Fibroblast of skin of abdomen (primary cell): ENCODE data around the gene SORCS3.

Source experiments
- DNase-seq: peaks from one replicate; pipeline ENCODE4 v3.0.0-alpha.2; 2013

The SORCS3 gene

DNA sequence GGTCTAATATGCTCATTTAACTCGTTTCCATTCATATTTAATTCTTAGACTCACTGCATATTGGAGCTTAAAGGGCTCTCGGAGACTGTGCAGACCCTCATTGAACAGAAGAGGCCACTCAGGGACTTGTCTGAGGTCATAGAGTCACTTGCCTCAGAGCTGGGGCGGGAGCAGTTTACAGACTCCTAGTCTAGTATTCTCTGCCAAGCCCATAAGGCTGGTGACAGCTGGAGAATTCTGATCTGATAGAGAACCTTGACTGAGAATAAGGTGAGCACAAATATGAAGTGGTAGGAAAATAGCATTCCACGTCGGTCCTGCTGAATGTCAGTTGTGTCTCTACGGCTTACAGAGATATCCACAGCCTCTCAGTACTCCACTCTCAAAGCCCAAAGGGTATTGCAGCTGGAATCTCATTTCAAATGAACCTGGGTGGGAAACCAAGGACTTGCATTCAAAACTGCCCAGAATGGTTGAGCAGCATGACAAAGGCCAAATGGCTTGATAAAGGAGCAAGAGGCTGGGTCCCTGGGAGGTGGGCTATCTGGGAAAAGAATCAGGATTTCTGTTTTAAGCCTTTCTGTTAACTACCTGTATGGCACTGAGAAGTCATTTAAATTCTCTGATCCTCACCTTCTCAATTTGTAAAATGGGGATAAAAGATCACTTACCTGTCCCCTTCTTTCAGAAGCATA, 283.2 kb downstream of the SORCS3 start:
- DNase-seq: no peak

DNA sequence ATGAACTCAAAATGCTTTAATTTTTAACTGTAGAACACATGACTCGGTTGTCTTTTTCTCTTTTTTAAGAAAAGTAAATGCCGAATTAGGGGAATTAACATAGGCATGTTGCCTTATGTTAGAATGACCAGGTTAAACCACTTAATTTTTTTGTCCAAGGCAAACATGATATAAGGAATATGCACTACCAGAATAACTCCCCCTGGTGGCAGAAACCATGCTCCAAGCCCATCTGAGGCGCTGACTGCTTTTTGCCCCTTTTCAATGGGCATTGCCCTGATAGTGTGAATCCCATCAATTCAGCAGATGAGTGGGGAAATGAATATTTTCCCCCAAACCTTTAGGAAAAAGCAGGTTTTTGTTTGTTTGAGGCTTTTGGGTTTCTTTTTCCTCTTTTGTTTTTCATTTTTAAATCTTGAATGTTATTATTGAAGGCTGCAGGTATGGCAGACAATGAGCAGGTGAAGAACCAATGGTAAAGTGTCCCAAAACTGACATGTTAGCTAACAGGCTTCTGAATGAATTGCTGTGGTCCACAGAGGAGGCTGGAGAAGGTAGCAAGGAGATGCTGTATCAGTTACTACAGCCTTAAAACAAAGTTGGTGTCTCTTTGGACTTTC, 284.3 kb downstream of the SORCS3 start:
- peak; percentile 43 for DNase-seq

GRCh38 chr10:104928734-104929133, 287.6 kb downstream of the SORCS3 start:
- no peak for DNase-seq

- no peak for DNase-seq
Observed at GRCh38 chr10:104931612-104932134, 290.6 kb downstream of the SORCS3 start.

DNA sequence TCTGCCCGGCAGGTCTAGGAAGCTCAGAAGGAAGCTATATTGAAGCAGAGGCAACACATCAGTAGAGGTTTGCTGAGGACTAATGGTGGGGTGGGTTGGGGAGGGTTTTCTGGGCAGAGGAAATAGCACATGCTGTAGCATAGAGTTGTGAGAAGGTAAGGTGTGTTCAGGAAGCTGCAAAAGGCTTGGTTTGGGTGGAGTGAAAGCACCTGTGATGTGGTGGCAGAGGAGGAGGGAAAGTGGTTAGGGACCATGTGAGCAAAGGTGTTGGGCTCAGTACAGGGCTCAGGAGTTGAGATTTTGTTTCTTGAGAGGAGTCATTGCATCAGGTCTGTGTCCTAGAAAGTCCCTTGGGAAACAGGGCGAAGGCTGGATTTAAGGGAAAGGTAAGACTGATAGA, 294.6 kb downstream of the SORCS3 start:
- no peak for DNase-seq

DNA sequence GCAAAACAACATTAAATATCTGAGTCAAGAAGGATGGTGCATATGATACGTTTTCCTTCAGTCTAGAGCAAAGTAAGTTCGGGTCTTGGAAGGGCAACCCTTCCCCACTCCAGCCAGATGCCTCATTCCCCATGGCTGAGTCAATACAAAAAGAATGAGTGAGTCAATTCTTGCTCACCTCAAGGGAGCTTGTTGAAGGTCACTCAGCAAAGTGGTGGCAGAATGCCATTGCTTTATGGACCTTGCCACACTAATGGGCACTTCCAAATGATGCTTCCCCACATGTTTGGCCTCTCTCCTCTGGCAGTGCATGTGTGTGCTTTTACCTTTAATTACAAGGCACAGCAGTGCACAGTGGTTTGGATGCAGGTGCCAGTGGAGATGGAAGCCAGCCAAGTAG, 296.5 kb downstream of the SORCS3 start:
- peak; percentile 92 for DNase-seq

DNA sequence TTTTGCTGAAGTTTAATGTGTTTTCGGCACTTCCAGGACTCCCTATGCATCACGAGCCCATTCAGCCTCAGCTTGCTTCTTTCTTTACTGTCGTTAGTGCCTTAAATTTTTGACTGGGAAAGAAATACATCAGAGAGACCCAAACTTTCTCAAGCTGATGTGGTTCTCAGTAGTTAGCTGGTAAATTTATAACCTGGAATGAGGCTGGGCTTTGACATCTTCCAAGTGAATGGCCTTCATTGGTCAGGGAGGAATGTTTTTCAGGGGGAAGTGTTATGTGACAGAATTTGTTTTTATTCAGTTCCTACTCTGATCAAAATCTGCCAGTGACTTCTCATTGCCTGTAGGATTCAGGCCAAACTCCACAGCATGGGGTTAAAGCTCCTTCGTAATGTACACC, 296.9 kb downstream of the SORCS3 start:
- no peak for DNase-seq

DNA sequence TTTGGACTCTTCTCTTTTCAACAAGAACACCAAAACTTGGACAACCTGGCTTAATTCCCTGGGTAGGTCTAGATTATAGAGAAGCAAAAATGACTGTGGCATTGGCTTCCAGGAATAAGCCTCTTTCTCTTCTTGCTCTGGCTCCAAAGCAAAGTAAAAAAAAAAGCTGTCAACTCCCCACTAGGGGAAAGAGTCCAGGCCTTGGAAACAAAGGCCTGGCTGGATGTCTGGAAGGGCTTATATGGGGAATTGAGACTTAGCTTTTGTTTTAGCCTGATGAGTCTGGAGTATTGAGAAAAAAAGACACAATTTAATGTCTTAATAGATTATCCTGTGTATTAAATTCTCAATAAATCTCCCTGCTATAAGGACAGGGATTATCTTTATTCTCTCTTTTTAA, 300.6 kb downstream of the SORCS3 start:
- no peak for DNase-seq

- DNase-seq: no peak
Observed at GRCh38 chr10:104947314-104947713, 306.2 kb downstream of the SORCS3 start.

- DNase-seq: no peak
Observed at GRCh38 chr10:104957178-104957841, 316.2 kb downstream of the SORCS3 start.

GRCh38 chr10:104966563-104967297, 325.6 kb downstream of the SORCS3 start:
- DNase-seq: no peak

GRCh38 chr10:104980368-104980767, 339.3 kb downstream of the SORCS3 start:
- no peak for DNase-seq

GRCh38 chr10:104981995-104982394, 340.9 kb downstream of the SORCS3 start:
- DNase-seq: no peak

DNA sequence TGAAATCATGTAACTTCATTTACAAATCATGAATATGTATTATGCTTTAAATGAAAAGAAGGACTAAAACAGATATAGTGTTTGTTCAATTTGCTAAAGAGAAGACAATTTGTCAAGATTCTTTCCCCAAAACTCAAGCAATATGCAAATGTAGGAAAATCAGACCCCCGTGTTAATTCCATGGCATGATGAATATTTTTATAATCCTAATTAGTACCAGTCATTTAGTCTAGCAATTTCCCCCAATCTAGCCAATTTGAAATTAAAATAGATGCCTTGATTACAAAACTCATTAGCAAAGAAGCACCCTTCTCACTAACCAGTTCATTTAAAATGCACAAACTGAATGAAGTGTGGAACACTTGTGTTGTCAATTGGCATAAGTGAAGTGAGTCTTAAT, 347.6 kb downstream of the SORCS3 start:
- no peak for DNase-seq

GRCh38 chr10:104989880-104990279, 348.8 kb downstream of the SORCS3 start:
- no peak for DNase-seq

DNA sequence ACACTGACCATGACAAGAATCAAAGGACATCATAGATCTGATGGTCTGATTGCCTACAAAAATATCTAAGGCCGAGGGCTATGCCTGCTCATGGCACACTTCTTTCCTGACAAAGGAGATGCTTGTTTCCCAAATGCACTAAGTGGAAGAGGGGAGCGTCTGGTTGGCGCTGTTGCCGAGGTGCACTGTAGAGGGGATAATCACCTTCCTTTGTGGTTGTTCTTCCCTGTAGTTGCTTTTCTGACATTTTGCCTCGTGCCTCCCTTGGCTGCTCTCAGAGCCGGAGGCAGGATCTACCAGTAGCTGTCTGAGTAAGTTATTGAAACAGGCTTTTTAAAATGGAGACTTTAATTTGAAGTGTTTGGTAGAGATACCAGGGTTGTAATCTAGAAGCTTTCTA, 352.0 kb downstream of the SORCS3 start:
- DNase-seq: no peak

- no peak for DNase-seq
Observed at GRCh38 chr10:105001269-105001668, 360.2 kb downstream of the SORCS3 start.

DNA sequence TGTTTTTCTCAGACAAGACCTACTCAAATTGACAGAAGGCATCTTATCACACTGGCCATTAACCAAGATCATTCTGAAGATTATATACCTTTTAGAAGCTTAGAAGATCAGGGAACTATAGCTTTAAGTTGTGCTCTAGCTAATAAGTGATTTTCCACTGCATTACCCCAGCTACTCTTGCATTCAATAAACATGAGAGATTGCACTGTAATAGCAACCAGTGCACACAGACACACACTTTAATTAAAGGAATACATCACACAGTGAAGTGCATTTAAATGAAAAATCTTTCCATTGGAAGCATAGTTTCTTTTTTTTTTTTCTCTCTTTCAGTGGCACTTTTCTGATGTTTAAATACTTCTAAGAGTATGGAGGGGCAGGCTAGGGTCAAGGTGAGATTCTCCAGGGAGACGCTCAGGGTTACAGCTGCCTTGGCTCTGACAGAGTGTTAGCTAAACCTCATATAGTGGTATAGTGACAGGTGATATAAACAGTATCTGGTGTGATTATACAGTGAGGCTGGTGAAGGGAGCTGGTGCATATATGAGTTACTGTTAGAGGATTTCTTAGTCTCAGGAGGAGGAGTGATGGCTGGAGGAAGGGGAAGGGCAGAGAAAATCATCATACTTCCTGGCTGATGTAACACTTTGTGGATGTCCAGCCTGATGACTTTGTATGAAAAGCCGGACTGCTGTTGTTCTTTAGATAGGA, 369.5 kb downstream of the SORCS3 start:
- DNase-seq: peak; percentile 3

DNA sequence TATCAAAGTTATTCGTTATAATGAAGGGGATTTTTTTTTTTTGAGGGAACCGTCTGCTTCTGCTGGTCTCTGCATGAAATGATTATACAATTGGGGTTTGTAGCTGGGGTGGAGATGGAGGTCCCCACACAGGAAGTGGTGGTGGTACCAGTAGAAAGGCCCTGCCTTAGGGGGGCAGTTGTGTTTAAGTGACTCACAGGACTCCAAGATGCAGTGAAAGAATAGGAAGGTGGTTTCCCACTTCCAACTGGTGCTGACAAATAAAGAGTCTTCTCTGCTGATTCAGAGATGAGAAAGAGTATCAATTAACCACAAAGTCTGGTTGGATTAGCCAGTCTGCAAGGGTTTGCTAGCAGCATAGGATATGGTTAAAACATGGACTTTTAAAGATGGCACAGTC, 376.0 kb downstream of the SORCS3 start:
- peak; percentile 87 for DNase-seq

- DNase-seq: peak; percentile 61
Observed at GRCh38 chr10:105017691-105018090, 376.6 kb downstream of the SORCS3 start.

DNA sequence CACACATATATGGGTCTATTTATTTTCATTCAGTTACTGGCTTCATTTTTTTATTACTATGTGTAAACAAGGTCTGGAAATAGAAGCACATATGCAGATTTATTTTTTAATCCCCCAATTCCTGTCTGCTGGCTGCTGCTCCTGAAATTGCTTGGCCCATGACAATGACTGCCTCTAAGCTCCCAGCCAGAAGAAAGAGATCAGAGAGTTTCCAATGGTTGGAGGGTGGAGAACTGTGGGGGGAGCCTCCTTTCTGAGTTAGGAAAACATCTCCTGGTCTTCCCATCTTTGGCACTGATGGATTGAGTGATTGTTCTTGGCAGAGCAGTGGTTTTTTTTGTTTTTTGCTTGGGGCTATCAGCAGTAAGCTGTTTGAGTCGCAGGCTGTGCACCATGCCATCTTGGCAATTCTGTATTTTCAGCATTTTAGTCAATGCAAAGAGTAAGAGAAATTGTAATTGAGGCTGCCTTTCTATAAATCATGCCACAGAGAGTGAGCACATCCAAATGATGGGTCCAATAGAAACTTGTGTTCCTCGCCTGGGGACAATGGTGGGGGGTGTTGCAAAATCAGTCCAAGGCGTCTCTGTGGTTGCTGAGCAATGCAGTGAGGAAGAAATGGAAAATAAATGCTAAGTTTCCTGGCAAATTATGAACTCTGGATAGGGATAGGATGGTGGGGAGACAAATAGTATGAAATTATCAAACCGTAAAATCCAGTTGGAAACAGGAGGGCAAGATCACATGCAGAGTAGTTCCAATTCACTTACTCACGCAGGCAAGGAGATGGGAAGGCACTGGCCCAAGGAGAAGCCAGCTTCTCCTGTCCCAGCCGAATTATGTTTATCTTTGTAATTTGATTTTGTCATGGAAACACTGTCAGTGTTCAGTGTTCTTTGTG, 382.4 kb downstream of the SORCS3 start:
- DNase-seq: peak; percentile 30
